WERI-Rb-1 (cell line): ENCODE results near the gene IL6.
"Not testable (repeated sequence)": the region's sequence is repeated elsewhere in the genome, so short reads cannot be mapped to it uniquely, and the experiment has no call there.

Experiments
- DNase-seq: peaks from one replicate; pipeline ENCODE4 v3.0.0-alpha.2; 2020
- H3K27ac ChIP-seq: fragments of 250-450 bp; sonication (Bioruptor Pico); 2 replicates; pipeline ENCODE4 v1.5.1; 2020; ENCODE audit warnings: mild to moderate bottlenecking, moderate library complexity
- H3K27me3 ChIP-seq: fragments of 250-450 bp; sonication (Bioruptor Pico); 2 replicates; pipeline ENCODE4 v1.5.1; 2021; ENCODE audit warnings: mild to moderate bottlenecking, low read depth, moderate library complexity; ENCODE audit not compliant: insufficient read depth, severe bottlenecking
- H3K36me3 ChIP-seq: fragments of 250-450 bp; sonication (Bioruptor Pico); 2 replicates; pipeline ENCODE4 v1.5.1; 2020; ENCODE audit warnings: mild to moderate bottlenecking, moderate library complexity
- H3K4me3 ChIP-seq: 2 replicates; pipeline ENCODE4 v1.5.1; 2011; ENCODE audit warnings: low read depth, mild to moderate bottlenecking, control low read depth, low read length
- H3K9me3 ChIP-seq: fragments of 250-450 bp; sonication (Bioruptor Pico); 2 replicates; pipeline ENCODE4 v1.5.1; 2021; ENCODE audit warnings: mild to moderate bottlenecking, moderate library complexity; ENCODE audit not compliant: severe bottlenecking
- TF ChIP-seq, protein P1 (sequence below): IDR thresholded peaks from 2 replicates; pipeline ENCODE4 v1.5.1; 2011; ENCODE audit warnings: low read depth, mild to moderate bottlenecking, control low read depth, inconsistent platforms, low read length

The IL6 gene

DNA sequence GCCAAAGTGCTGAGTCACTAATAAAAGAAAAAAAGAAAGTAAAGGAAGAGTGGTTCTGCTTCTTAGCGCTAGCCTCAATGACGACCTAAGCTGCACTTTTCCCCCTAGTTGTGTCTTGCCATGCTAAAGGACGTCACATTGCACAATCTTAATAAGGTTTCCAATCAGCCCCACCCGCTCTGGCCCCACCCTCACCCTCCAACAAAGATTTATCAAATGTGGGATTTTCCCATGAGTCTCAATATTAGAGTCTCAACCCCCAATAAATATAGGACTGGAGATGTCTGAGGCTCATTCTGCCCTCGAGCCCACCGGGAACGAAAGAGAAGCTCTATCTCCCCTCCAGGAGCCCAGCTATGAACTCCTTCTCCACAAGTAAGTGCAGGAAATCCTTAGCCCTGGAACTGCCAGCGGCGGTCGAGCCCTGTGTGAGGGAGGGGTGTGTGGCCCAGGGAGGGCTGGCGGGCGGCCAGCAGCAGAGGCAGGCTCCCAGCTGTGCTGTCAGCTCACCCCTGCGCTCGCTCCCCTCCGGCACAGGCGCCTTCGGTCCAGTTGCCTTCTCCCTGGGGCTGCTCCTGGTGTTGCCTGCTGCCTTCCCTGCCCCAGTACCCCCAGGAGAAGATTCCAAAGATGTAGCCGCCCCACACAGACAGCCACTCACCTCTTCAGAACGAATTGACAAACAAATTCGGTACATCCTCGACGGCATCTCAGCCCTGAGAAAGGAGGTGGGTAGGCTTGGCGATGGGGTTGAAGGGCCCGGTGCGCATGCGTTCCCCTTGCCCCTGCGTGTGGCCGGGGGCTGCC, at the start of gene IL6:
Gene IL6 (plus strand): TSS at position 294 of the 807 bp plus-strand sequence. CDS start 63 bp downstream, at position 357.
- DNase-seq = no peak
- H3K27ac ChIP-seq = no peak within 1 kb of the TSS
- no peaks in the 10 kb centered on the region for H3K27me3 ChIP-seq
- TF ChIP-seq, protein P1, sequence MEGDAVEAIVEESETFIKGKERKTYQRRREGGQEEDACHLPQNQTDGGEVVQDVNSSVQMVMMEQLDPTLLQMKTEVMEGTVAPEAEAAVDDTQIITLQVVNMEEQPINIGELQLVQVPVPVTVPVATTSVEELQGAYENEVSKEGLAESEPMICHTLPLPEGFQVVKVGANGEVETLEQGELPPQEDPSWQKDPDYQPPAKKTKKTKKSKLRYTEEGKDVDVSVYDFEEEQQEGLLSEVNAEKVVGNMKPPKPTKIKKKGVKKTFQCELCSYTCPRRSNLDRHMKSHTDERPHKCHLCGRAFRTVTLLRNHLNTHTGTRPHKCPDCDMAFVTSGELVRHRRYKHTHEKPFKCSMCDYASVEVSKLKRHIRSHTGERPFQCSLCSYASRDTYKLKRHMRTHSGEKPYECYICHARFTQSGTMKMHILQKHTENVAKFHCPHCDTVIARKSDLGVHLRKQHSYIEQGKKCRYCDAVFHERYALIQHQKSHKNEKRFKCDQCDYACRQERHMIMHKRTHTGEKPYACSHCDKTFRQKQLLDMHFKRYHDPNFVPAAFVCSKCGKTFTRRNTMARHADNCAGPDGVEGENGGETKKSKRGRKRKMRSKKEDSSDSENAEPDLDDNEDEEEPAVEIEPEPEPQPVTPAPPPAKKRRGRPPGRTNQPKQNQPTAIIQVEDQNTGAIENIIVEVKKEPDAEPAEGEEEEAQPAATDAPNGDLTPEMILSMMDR = no peak
- H3K9me3 ChIP-seq = no peaks in the 10 kb centered on the region
- no peaks in the 10 kb centered on the region for H3K36me3 ChIP-seq
- H3K4me3 ChIP-seq = no peak within 1 kb of the TSS

DNA sequence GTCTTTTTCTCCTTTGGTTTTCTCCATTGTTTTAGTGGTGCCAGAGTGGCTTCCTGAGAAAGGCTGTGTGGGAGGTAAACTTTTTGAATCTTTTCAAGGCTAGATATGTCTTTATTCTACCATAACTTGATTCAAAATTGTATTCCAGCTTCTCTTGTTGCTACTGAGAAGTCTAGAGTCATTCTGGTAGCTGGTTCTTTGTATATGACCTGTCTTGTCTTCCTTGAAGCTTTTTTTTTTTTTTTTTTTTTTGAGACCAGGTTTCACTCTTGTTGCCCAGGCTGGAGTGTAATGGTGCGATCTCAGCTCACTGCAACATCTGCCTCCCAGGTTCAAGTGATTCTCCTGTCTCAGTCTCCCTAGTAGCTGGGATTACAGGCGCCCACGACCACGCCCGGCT, 49.7 kb upstream of the IL6 start:
- H3K27ac ChIP-seq, DNase-seq, H3K9me3 ChIP-seq, H3K27me3 ChIP-seq, H3K36me3 ChIP-seq, H3K4me3 ChIP-seq: not testable (repeated sequence)

DNA sequence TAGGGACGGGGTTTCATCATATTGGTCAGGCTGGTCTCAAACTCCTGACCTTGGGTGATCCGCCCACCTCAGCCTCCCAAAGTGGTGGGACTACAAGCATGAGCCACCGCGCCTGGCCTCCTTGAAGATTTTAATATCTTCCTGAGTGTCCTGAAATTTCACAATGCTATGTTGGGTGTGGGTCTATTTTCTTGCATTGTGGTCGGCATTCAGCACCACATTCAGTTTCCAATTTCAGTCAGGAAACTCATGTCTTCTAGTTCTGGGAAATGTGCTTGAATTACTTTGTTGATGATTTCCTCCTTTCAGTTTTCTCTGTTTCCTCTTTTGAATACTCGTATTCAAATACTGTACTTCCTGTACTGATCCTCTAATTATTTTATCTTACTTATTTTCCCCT, 49.3 kb upstream of the IL6 start:
- Histone ChIP-seq H3K4me3 (no peak overlapping the region), H3K36me3 (no peaks in the 10 kb centered on the region), H3K27me3 (no peaks in the 10 kb centered on the region), H3K9me3 (no peaks in the 10 kb centered on the region), H3K27ac (no peak overlapping the region)
- no peak for DNase-seq
- TF ChIP-seq, protein P1 = no peak

GRCh38 chr7:22680482-22680911, 46.5 kb upstream of the IL6 start:
- Histone ChIP-seq H3K27me3 (no peaks in the 10 kb centered on the region), H3K4me3 (no peak overlapping the region), H3K27ac (no peak overlapping the region), H3K36me3 (no peaks in the 10 kb centered on the region), H3K9me3 (no peaks in the 10 kb centered on the region)
- TF ChIP-seq, protein P1 = no peak
- DNase-seq = no peak

GRCh38 chr7:22681312-22681711, 45.7 kb upstream of the IL6 start:
- no peak for DNase-seq
- H3K9me3 ChIP-seq = no peaks in the 10 kb centered on the region
- no peaks in the 10 kb centered on the region for H3K27me3 ChIP-seq
- H3K4me3 ChIP-seq = no peak overlapping the region
- H3K27ac ChIP-seq = no peak overlapping the region
- no peaks in the 10 kb centered on the region for H3K36me3 ChIP-seq
- TF ChIP-seq, protein P1 = no peak

DNA sequence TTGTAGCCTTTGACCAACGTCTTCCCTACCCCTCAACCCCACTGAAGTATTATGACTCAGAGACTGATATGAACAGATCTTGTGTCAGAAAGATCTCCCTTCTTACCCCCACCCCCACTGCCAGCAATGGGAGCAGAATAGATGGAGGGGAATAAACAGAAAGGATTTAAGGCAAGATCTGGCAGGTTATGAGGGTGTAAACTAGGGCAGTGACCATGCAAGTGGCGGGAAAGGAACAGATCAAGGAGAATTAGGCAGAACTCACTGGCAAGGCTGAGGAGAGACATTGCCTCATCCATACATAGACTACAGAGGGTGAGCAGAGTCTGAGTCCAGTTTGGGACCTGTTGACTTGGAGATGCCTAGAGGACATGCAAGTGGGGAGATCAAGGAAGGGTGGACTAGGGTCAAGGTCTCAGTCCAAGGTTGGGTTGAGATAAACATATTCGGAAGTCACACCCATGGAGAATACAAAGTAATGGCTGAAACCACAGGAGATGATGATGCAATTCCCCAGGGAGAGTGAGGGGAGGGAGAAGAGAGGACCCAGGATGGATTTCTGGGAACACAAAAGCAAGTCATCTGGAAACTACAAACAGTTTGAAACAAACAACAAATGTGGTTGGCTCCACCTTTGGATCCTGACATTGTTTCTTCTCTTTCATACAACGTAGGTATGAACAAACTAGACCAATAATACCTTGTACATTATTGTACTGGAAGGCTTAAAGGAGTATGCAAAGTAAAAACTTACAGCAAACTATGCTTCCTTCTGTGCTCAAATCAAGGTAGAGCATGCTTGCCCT, 44.9 kb upstream of the IL6 start:
- no peak for DNase-seq
- Histone ChIP-seq H3K27ac (no peak overlapping the region), H3K36me3 (no peaks in the 10 kb centered on the region), H3K4me3 (no peak overlapping the region), H3K27me3 (no peaks in the 10 kb centered on the region), H3K9me3 (no peaks in the 10 kb centered on the region)
- TF ChIP-seq, protein P1 = no peak
